Skeletal muscle tissue (tissue), 4 donors: ENCODE results near the gene TRIM4. TPM values are rescaled to one million over a fixed set of nuclear protein-coding genes. Genes with fewer than 3 reads are reported as not detected.
"Not testable (repeated sequence)": the region's sequence is repeated elsewhere in the genome, so short reads cannot be mapped to it uniquely, and the experiment has no call there.

Experiments used
- H3K27ac ChIP-seq: one replicate; pipeline ENCODE4 v1.7.0; 2013; ENCODE audit warnings: mild to moderate bottlenecking, low read depth, low read length, inconsistent platforms
- H3K27me3 ChIP-seq, 3 donors: one replicate each; pipeline ENCODE4 v1.7.0; 2013; ENCODE audit warnings: low read length in 3 of 3; ENCODE audit not compliant: control insufficient read depth in 3 of 3, insufficient read depth in 3 of 3
- H3K36me3 ChIP-seq, 3 donors: one replicate each; pipeline ENCODE4 v1.7.0; 2013; ENCODE audit warnings: low read length in 3 of 3; ENCODE audit not compliant: control insufficient read depth in 3 of 3, insufficient read depth in 3 of 3
- H3K4me1 ChIP-seq, 3 donors: one replicate each; pipeline ENCODE4 v1.7.0; 2013; ENCODE audit warnings: low read length in 3 of 3, mild to moderate bottlenecking in 3 of 3; ENCODE audit not compliant: control insufficient read depth in 3 of 3, insufficient read depth in 3 of 3
- H3K4me3 ChIP-seq, 3 donors: one replicate each; pipeline ENCODE4 v1.7.0; 2013; ENCODE audit warnings: low read length in 3 of 3
- H3K9ac ChIP-seq, 3 donors: one replicate each; pipeline ENCODE4 v1.7.0; 2013; ENCODE audit warnings: low read length in 3 of 3, mild to moderate bottlenecking in 3 of 3, moderate library complexity in 2 of 3, low read depth in 1 of 3
- H3K9me3 ChIP-seq, 3 donors: one replicate each; pipeline ENCODE4 v1.7.0; 2013; ENCODE audit warnings: low read length in 3 of 3; ENCODE audit not compliant: control insufficient read depth in 3 of 3
- total RNA-seq: library from RNA; depleted of rRNA; stranded (reverse); fragments of >200 nt; gene quantifications from one replicate; pipeline ENCODE4 v1.2.3, GENCODE V29; 2014
- donor health status: Osteomylitis.

The TRIM4 gene
- total RNA-seq, 1 donor from 2014 or later, result 15.1 TPM

GRCh38 chr7:99894738-99895137 is 24.6 kb downstream of the TRIM4 start:
- Histone ChIP-seq H3K27ac (no peak overlapping the region), H3K36me3 (peaks cover 7 to 22% (median 16%) of the 10 kb centered on the region in 3 donors), H3K9ac (no peak overlapping the region), H3K4me1 (no peaks in the 10 kb centered on the region), H3K9me3 (no peaks in the 10 kb centered on the region), H3K27me3 (no peaks in the 10 kb centered on the region), H3K4me3 (no peak overlapping the region)

- H3K36me3 ChIP-seq, result peaks cover 11 to 23% (median 12%) of the 10 kb centered on the region in 3 donors
- no peaks in the 10 kb centered on the region for H3K9me3 ChIP-seq
- no peak overlapping the region for H3K9ac ChIP-seq
- H3K4me1 ChIP-seq, result no peaks in the 10 kb centered on the region
- H3K27me3 ChIP-seq, result no peaks in the 10 kb centered on the region
- no peak overlapping the region for H3K4me3 ChIP-seq
- H3K27ac ChIP-seq, result no peak overlapping the region
Measured at GRCh38 chr7:99893280-99893679, 26.1 kb downstream of the TRIM4 start.

GRCh38 chr7:99890348-99890747 is 29.0 kb downstream of the TRIM4 start:
- H3K36me3 ChIP-seq, result peaks cover 11 to 21% (median 12%) of the 10 kb centered on the region in 3 donors
- not testable (repeated sequence) for H3K27me3 ChIP-seq, H3K4me1 ChIP-seq, H3K9me3 ChIP-seq, H3K9ac ChIP-seq, H3K27ac ChIP-seq, H3K4me3 ChIP-seq

DNA sequence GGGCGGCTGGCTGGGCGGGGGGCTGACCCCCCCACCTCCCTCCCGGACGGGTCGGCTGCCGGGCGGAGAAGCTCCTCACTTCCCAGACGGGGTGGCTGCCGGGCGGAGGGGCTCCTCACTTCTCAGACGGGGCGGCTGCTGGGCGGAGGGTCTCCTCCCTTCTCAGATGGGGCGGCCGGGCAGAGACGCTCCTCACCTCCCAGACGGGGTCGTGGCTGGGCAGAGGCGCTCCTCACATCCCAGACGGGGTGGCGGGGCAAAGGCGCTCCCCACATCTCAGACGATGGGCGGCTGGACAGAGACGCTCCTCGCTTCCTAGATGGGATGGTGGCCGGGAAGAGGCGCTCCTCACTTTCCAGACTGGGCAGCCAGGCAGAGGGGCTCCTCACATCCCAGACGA is 31.0 kb downstream of the TRIM4 start:
- H3K9ac ChIP-seq, H3K9me3 ChIP-seq, H3K27me3 ChIP-seq, H3K4me1 ChIP-seq, H3K4me3 ChIP-seq, H3K27ac ChIP-seq: not testable (repeated sequence)
- H3K36me3 ChIP-seq, result peaks cover 11 to 21% (median 12%) of the 10 kb centered on the region in 3 donors

DNA sequence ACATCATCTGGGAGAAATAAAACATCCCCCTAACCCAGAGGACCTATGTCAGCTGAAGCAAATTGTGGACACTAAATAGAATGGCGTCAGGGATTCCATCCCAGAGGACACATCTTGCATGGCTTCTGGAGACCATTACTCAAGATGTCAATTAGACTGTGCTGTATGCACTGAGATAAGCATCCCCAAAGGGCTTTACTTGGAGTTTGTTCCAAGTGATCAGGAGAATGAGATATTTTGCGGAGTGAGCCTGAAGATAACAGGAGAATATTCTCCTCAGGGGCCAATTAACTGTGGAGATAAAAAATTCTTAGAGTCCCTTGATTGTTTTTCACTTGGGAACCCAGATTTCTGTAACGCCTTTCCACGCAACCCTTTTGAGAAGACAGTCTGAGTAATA is 38.0 kb downstream of the TRIM4 start:
- H3K9ac ChIP-seq, result no peak overlapping the region
- no peak overlapping the region for H3K27ac ChIP-seq
- no peaks in the 10 kb centered on the region for H3K36me3 ChIP-seq
- no peaks in the 10 kb centered on the region for H3K4me1 ChIP-seq
- H3K4me3 ChIP-seq, result no peak overlapping the region
- H3K9me3 ChIP-seq, result no peaks in the 10 kb centered on the region
- no peaks in the 10 kb centered on the region for H3K27me3 ChIP-seq

DNA sequence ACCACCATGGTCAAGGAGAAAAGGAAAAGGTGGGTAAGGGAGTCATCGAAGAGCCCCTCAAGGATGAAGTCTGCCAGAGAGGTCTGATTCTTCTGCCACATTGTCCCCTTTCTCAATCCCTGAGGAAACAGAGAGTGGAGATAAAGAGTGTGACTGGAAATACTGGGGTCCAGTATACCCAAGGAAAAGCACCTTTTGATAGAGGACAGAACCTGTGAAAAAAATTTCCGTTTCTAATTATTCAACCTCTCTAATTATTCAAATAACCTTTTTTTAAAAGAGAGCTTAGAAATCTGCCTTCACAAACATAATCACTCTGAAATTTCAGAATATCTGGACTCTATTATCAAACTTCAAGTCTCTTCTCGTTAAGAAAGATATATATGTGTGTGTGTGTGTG is 42.4 kb downstream of the TRIM4 start, which contains the start of gene OR2AE1:
OR2AE1 (minus strand) TSS at position 101 of the 400 bp plus-strand sequence; CDS start at position 101, 0 bp downstream.
- H3K4me1 ChIP-seq, result no peaks in the 10 kb centered on the region
- H3K4me3 ChIP-seq, result no peak within 1 kb of the TSS
- H3K9ac ChIP-seq, result no peak within 1 kb of the TSS

GRCh38 chr7:99876491-99876890 is 42.8 kb downstream of the TRIM4 start:
- Histone ChIP-seq H3K9ac (no peak overlapping the region), H3K4me3 (no peak overlapping the region), H3K36me3 (peaks cover 0 to 2% (median 0%) of the 10 kb centered on the region in 3 donors), H3K4me1 (no peaks in the 10 kb centered on the region), H3K27ac (no peak overlapping the region), H3K27me3 (no peaks in the 10 kb centered on the region), H3K9me3 (no peaks in the 10 kb centered on the region)

More for the DNA sequence above, 42.4 kb downstream of the TRIM4 start, which contains the start of gene OR2AE1:
- Histone ChIP-seq H3K36me3 (peaks cover 0 to 2% (median 0%) of the 10 kb centered on the region in 3 donors), H3K27me3 (no peaks in the 10 kb centered on the region), H3K9me3 (no peaks in the 10 kb centered on the region), H3K27ac (no peak within 1 kb of the TSS)

DNA sequence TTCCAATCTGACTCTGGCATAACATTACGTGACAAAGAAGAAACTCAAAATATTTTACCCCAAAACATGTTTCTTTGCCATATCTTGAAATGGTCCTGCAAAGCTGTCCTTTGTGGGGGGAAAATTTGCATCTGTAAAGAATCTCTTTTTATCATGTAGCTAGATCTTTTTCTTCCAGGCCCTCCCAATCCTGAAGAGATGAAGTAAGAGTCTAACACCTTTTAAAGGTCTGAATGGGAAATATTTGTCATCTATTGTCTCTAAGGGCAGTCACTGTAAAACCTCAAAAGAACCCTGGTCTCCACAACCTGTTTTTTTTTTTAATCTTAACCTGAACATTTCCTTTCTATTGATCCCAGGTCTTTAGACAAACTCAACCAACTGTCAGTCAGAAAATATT is 51.1 kb downstream of the TRIM4 start:
- Histone ChIP-seq H3K27ac (no peak overlapping the region), H3K4me1 (no peaks in the 10 kb centered on the region), H3K9ac (no peak overlapping the region)

DNA sequence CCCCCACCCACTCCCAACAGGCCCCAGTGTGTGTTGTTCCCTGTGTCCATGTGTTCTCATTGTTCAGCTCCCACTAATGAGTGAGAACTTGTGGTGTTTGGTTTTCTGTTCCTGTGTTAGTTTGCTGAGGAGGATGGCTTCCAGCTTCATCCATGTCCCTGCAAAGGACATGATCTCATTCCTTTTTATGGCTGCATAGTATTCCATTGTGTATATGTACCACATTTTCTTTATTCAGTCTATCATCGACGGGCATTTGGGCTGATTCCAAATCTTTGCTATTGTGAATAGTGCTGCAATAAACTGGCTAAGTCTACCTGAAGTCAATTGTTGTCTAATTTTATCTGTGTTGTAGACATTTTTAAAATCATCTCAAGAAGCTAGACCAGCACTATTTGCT is 51.9 kb downstream of the TRIM4 start:
- H3K9me3 ChIP-seq, H3K27me3 ChIP-seq, H3K27ac ChIP-seq, H3K36me3 ChIP-seq, H3K9ac ChIP-seq, H3K4me1 ChIP-seq, H3K4me3 ChIP-seq: not testable (repeated sequence)

More for the DNA sequence above, 51.1 kb downstream of the TRIM4 start:
- Histone ChIP-seq H3K9me3 (peaks cover 0 to 2% (median 1%) of the 10 kb centered on the region in 3 donors), H3K27me3 (no peaks in the 10 kb centered on the region), H3K36me3 (no peaks in the 10 kb centered on the region), H3K4me3 (no peak overlapping the region)

- Histone ChIP-seq H3K9ac (no peak overlapping the region), H3K4me3 (no peak overlapping the region), H3K27ac (no peak overlapping the region), H3K27me3 (no peaks in the 10 kb centered on the region), H3K9me3 (peaks cover 0 to 2% (median 2%) of the 10 kb centered on the region in 3 donors), H3K36me3 (no peaks in the 10 kb centered on the region), H3K4me1 (peaks cover 9 to 13% (median 10%) of the 10 kb centered on the region in 3 donors)
Measured at GRCh38 chr7:99863847-99864440, 55.4 kb downstream of the TRIM4 start.
